Activated CD4-positive, CD25-positive, alpha-beta regulatory T cell (primary cell): ENCODE results near the gene ENTPD2.
"Not testable (repeated sequence)": the region's sequence is repeated elsewhere in the genome, so short reads cannot be mapped to it uniquely, and the experiment has no call there.

Source experiments
- DNase-seq, 4 experiments: peaks; one replicate each; lab custom pipeline; 2025; lab: John Stamatoyannopoulos, UW

The ENTPD2 gene

GRCh38 chr9:137064027-137064879 lies 10.4 kb upstream of the ENTPD2 start:
- DNase-seq, result peak in 3 of 4 experiments; percentile 27 to 66 (median 61)

DNA sequence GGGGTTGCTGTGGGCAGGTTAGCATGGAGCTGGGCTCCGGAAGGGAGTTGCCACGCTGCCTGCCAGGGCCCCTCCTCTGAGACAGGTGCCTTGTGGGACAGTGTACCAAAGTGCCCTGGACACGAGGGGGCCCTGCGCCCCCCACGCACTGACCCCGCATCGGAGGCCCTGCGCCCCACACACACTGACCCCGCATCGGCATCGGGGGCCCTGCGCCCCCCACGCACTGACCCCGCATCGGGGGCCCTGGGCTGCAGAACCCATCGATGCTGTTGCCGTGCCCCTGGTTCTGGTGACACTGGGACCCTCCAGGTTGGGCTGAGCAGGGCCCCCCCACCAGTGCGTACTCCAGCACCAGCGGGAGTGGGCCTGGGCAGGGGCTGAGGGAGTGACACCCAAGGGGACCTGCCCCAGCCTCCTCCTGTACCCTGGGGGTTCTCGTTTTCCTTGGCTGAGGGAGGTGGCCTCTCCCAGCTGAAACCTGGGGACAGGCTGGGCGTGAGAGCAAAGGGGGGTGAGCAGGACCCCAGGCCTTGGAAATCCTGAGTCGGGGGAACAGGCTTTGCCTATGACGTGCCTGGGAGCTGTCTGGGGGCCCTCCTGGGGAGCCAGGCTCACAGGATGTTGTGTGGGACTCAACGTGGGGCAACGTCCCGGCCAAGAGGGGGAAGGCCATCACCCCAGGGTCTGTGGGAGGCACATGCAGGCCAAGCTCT lies 9.6 kb upstream of the ENTPD2 start:
- no peak for DNase-seq

- DNase-seq, result not testable (repeated sequence)
Measured at GRCh38 chr9:137062798-137063197, 8.9 kb upstream of the ENTPD2 start.

DNA sequence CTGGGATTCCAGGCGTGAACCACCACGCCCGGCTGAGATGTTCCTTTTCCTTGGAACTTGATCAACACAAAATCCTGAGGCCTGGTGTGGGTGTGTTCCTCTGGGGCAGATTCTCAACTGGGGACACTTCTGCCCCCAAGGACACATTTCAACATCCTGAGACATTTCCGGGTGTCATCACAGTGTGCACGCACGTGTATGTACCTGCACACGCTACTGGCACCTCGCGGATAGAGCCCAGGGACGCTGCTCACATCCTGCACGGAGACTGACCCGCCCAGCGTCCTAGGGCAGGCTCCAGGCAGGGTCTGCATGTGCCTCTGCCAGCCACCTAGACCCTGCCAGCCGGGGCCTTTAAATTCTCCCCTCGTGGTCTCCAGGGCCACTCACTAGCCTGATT lies 8.5 kb upstream of the ENTPD2 start:
- DNase-seq, result no peak

- DNase-seq, result no peak
Measured at GRCh38 chr9:137058521-137059234, 4.8 kb upstream of the ENTPD2 start.

DNA sequence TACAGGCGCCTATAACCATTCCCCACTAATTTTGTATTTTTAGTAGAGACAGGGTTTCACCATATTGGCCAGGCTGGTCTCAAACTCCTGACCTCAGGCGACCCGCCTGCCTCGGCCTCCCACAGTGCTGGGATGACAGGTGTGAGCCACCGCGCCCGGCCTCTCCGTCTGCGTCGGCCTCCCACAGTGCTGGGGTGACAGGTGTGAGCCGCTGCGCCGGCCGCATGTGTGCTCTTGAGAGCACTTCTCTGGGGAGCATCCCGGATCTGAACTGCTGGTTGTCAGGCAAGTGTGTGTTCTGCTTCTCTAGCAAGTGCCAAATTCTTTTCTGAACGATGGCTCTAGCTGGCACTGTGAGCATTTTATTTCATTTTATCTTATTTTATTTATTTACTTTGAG lies 3.7 kb upstream of the ENTPD2 start:
- no peak for DNase-seq

- DNase-seq, result no peak
Measured at GRCh38 chr9:137056739-137057415, 3.0 kb upstream of the ENTPD2 start.

DNA sequence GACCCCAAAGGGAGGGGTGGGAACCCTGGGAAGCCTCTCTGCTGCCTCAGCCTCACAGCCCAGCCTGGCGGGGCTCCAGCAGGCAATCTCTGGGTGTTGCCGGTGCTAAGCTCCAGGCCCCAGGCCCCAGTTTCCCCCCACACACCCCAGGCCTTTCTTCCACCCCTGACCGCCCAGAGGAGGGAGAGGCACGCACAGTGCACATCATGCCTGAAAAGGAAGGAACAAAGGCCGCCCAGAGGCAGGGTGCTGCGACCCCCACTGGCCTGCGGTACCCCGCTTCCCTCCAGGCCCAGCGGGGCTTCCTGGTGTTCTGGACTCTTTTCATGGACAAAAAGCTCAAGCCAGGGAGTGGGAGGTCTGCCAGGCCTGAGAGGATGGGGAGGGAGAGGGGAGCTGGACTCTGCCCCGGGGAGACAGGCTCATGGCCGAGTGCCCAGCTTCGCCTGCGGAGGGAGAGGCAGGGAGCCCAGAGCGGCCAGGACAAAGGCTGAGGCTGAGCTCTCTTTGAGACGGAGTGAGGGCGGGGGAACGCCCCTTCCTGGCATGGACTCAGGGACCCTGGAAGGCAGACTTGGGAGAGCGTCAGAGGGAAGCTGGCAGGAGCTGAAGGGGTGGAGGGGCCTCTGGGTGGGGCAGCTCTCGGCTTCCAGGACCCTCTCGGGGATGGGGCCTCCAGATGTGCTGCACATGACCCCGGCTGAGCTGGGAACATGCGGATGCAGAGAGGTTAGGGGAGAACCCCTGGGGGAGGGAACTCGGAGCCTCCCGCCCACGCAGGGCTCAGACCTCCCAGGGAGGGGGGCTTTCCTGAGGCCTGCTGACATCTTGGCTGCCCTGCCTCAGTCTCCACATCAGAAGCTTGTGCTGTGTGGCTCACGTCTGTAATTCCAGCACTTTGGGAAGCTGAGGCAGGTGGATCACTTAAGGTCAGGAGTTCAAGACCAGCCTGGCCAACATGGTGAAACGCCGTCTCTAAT lies 1.8 kb upstream of the ENTPD2 start:
- no peak for DNase-seq

- no peak for DNase-seq
Measured at GRCh38 chr9:137054932-137055384, 1.1 kb upstream of the ENTPD2 start.

DNA sequence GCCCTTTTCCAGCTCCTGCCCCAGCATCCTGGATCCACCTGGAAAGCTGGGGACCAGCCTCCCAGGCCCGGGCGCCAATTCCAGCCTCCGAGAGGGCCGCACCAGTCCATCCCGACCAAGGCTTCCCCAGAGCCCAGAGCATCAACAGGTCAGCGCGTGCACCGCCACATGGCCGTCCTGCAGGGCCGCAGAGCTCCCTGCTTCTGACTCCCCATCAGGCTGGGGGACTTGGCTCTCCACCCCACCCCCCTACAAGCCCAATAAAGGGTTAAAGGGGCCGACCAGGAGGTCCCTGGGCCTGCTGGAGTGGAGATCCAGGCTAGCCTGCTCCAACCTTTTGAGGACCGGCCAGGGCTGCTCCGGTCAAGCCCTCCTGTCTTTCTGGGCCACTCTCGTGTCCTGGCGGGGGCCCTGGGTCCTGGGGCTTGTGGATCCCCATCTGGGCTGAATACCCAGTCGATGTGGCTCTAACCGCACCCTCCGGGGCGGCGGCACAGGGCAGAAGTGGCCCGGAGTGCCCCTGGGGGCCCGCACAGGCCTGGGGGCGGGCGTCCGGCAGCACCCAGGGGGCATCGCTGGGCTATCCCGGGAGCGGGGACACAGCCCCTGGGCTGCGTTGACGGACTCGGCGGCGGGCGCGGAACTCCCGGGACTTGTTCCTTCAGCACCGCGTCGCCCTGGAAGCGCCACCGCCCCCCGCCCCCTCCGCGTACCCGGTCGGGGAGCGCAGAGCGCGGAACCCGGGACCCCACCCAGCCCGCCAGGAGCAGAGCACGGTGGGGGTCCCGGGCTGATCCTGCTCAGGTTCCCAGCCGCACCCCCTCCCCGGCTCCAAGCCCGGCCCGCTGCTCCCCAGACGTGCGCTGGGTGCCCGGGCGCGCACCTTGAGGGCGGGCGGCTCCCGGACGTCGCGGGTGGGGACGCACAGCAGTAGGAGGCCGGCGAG lies 590 bp downstream of the ENTPD2 start:
- no peak for DNase-seq

DNA sequence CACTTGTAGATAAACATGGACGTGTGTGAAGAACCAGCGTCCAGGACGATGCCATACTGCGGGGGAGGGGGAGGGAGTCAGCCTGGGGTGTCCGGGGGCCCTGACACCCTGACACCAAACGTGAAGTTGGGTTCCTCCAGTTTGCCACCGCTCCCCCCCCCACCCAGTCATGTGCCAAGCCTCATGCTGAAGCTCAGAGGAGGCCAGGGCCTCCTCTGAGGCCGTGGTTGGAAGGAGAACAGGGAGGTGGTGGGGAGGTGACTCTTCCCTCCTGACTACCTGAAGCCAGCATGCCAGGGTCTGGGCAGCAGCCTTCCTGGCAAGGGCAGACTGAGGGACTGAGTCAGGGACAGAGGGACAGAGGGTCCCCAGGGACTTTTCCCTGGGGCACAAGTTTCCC lies 1.6 kb downstream of the ENTPD2 start:
- no peak for DNase-seq

GRCh38 chr9:137051145-137051724 lies 2.6 kb downstream of the ENTPD2 start:
- no peak for DNase-seq

DNA sequence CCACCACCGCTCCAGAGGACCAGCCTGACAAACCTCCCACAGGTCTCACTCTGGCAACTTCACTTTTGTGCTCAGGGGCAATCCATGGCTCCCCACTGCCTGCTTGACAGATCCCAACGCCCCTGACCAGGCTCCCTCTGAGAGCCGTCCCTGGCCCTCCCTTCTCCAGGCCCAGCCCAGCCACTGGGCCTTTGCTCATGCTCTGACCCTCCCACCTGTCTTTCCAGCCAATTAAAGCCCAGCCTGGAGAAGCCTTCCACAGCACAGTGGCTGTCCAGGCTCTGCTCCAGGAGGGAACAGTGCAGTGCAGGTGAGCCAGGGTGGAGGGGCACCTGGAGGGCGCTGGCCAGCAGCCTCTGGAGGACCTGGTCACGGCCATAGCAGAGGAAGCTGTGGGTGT lies 3.3 kb downstream of the ENTPD2 start:
- no peak for DNase-seq

GRCh38 chr9:137049544-137050449 lies 4.1 kb downstream of the ENTPD2 start:
- peak in 2 of 4 experiments; percentile 32 to 46 for DNase-seq

DNA sequence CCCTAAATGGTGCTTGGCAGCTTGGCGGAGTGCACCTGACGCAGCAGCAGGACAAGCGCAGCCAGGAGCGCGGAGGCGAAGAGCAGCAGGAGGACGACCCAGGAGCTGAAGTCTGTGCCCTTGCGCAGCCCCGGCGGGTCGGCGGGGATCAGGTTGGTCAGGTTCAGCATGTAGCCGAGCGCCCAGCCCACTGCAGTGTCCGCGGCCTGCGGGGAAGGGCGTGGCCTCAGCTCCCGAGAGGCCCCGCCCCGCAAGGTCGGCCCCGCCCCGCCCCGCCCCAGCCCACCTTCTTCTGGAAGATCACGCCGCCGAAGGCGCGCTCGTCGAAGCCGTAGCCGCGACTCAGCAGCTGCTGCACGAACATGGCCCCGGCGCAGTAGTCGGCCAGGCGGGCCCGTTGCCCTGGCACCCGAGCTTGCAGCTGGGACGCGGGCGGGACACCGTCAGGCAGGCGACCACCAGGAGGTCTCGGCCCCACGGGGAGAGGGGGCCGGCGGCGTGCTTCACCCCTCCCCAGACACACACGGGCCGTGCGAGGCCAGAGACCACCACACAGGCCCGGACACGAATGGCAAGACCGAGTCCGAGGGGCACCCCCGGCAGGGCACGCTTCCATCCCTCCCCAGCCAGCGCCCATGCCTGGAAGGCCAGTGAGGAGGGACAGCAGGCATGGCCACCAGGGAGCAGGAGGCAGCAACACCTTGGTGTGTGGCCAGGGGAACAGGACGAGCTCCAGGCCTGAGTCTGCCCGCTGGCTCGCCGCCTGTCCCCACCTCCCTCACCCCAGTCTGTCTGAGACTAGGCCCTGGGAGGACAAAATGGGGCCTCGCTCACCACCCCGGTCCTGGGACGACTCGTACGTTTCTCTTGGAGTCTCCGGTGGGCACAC lies 5.0 kb downstream of the ENTPD2 start:
- DNase-seq, result no peak

GRCh38 chr9:137046088-137046787 lies 7.6 kb downstream of the ENTPD2 start, which contains the start of gene NPDC1:
TSS of gene NPDC1 (minus strand) at chr9:137046177. CDS start at chr9:137045989, 188 bp downstream.
- DNase-seq, result peak; percentile 48 to 71 (median 63)
